NCI-H1048 (cell line): Measurements from ENCODE around the gene ZNF831.

Experiments
- DNase-seq: peaks from one replicate; lab custom pipeline; 2025; lab: John Stamatoyannopoulos, UW

The ZNF831 gene

DNA sequence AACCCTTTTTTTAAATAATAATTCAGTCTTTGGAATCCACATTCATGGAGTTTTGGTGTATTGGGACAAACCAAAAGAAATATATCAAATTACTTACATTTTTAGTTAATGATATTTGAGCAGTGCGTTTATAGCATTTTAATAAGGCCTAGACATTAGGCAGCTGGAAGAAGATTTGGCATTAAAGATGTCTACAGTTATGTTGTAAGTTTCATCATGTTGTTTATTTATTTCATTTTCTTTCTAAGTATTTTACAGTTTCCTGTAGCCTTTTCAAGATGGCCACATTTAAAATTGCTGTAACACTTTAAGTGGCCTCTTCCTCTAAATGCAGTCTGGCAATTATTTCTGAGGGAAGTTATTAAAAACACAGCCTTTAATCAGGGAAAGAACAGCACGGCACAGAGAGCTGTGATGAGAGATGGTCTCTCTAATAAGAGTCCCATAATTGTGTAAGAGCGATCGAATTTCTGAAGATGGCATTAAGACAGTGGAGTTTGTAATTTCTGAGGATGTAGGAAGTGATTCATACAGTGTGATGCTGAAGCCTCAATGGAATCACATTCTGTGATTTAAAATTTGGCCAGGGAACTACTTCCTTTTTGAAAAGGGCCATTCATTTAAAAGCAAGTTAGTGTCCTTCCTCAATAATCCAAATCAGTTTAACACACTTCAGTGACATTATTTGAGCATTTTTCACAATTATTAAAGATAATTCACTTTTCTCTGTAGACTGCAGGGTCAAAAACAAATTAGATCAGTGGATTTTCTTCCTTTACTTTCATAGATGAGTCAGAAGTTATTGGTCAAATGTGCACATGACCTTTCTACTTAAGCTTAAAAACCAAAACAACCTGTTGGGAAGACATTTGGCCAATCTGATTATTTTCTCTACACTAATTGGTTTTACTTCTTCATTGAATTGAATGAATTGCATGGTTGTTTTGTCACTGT, 84.4 kb downstream of the ZNF831 start:
- no peak for DNase-seq

GRCh38 chr20:59250293-59250692, 86.7 kb downstream of the ZNF831 start:
- DNase-seq = no peak

DNA sequence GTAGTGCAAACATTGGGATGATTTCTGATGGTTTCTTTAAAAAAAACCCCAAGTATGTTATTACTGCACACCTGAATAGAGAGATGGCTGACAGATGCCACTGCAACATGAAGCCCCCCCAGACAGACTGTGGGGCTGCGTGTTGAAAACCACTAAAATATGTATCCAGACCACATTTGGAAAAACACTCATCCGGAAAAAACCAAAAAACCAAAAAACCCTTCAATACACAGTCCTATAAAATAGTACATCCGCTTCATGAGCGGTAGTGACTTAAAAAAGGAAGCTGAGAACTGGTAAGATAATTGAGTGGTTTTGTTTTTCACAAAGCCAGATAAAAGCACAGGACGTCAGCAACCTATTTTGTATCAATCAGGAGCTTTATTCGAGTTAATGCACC, 89.7 kb downstream of the ZNF831 start:
- DNase-seq = no peak

- no peak for DNase-seq
These were observed 90.2 kb downstream of the ZNF831 start for GRCh38 chr20:59253779-59254319.

- DNase-seq = no peak
These were observed 91.6 kb downstream of the ZNF831 start for GRCh38 chr20:59255256-59255655.

DNA sequence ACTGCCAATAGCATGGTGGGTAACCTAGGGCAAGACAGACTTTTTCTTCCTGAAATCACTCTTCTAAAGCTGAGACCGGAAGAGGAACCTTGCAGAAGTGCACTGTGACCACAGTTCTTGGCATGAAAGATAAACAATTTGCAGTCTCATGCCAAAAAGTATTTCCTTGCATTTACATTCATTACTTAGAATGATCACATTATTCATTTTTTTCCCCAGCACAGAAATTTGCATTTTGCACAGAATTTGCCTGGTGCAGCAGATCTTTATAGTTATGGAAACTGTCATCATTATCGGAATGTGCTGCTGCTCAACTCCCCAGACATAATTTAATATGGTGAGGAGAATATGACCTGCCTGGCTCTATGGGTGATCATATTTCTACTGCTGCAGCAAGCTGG, 94.6 kb downstream of the ZNF831 start:
- peak; percentile 35 for DNase-seq

DNA sequence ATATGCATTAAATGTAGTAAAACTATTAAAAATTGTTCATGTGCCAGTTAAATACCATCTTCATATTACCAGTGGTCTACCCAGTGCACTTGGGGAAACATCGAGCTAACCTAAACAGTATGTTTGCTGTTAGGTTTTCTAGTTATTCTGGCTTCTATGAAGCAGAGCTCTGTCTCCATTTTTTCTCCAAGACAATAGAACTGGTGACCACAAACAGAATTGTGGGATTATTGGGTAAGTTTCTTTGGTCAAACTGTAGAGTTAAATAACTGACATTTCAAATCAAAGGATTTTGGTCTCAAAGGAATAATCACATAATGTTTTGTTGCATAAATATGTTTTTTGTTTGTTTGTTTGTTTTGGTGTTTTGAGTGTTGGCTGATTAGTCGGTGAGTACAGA, 96.3 kb downstream of the ZNF831 start:
- no peak for DNase-seq

DNA sequence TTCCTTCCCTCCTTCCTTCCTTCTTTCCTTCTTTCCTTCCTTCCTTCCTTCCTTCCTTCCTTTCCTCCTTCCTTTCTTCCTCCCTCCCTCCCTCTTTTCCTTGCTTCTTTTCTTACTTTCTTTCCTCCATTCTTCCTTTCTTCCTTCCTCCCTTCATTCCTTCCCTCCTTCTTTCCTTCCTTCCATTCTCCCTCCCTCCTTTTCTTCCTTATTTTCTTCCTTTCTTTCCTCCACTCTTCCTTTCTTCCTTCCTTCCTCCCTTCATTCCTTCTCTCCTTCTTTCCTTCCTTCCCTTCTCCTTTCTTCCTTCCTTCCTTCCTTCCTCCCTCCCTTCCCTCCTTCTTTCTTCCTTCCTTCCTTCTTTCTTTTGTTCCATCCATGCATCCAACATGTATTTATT, 101.7 kb downstream of the ZNF831 start:
- no peak for DNase-seq

- DNase-seq = no peak
These were observed 105.2 kb downstream of the ZNF831 start for GRCh38 chr20:59268870-59269269.

- no peak for DNase-seq
These were observed 105.9 kb downstream of the ZNF831 start for GRCh38 chr20:59269411-59270025.

- no peak for DNase-seq
These were observed 106.8 kb downstream of the ZNF831 start for GRCh38 chr20:59270380-59270779.

GRCh38 chr20:59273739-59274357, 110.2 kb downstream of the ZNF831 start:
- no peak for DNase-seq

DNA sequence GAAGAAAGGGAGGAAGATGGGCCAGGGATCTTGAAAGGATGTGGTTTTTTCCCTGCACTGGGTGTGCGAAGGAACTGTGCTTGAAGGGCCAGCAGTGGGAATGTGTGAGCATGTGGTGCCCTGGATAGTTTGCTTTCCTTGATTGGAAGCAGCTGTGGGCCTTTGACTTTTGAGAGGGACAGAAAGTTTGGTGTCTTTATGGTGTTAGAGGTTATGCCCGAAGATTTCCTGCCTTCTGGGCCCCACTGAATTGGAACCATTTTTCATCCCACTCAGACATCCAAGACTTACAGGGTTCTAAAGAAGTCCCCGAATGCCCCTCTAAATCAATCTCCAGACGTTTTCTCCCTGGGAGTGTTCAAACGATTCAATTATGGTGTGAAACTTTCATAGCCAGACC, 113.3 kb downstream of the ZNF831 start:
- DNase-seq = no peak

DNA sequence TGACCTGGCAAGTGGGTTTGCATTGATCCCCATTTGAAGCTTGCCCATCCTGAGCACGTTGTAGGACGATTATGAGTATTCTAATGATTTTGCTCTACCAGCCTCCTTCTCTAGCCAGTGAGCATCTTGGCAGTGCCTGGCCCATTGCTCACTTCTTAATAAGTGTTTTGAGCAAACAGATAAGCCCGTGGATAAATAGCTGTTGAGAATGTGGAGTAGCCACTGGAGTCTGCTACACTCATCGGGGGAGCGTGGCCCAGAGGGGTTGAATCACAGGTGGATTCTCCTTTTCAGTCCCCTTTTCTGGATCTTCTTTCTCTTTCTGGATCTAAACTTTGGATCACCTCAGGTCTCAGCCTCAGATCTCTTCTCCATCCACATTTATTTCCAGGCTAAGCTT, 120.8 kb downstream of the ZNF831 start:
- DNase-seq = no peak

DNA sequence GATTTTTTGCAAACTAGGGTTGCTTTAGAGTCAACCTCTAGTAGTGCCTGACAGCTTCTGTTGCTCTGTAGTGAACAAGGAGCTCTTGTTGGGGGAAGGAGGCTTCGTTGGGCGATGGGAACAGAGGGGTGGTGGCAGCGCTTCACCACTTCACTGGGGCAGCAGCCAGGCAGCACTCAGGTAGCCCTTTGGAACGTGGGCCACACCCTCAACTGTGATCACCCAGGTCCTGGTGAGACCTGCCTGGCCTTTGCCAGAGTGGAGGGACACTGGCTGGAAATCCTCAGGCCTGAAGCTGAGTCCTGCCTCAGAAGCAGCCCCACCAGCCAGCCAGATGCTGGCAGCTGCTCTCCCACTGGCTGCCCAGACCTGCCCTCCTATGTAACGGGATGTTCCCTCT, 126.4 kb downstream of the ZNF831 start:
- DNase-seq = no peak

DNA sequence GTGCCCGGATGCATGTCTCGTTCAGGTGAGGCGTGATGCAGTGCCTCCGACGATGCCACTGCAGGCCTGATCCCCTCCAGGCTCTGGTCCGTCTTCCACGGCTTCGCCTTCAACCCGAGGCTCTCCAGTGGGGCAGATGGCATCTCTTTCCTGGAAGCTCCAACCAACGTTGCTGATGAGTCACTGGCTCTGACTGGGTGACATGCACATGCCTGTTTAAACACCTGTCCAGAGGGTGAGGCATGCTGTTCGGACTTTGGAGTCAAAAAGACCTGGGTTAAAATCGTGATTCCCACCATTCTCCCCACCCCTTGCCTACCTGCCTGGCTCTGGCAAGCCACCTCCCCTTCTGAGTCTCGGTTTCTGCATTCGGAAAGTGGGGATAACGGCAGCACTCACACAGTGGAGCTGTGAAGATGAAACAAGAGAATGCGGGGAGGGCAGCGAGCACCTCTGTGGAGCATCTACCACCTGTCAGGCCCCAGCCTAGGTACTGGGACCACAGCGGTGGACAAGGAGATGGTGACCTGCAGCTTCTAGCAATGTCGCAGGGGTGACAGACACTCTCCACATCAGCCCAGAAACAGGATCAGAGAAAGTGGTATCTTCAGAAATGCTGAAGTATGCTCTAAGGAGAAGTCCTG, 128.2 kb downstream of the ZNF831 start:
- DNase-seq = no peak

DNA sequence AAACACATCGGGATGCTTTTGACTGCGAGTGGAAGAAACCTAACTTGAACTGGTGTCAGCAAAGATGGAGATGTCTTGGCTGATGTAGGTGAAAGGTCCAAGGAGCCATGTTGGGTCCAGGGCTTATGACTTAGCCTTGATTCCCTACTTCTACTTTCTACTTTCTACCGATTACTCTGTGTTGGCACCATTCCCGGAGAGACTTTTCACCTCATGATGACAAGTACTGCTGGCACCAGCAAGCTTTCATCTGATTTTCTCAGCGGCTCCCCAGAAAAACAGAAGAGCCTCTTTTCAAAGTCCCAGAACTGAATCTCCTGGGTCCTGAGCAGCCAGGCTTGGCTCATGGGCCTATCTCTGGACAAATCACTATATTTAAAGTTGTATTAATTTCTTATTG, 131.9 kb downstream of the ZNF831 start:
- DNase-seq = no peak

- no peak for DNase-seq
These were observed 134.1 kb downstream of the ZNF831 start for GRCh38 chr20:59297686-59298085.

DNA sequence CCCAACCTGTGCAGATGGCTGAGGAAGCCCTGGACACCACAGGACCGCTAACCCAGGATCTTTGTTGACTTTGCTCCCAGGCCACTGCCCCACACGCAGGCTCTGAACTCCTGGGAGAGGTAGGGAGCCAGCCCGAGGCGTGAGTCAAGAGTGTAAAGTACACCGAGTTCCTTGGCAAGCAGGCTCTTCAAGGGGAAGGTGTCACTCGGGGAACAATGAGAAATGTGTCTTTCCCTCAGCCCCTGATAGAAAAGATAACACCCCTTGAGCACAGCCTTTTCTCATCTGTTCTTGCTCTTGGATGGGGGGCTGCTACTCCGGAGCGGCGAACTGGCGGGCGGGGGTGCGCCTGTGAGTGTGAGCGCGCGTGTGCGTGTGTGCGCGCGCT, 136.3 kb downstream of the ZNF831 start:
- DNase-seq = no peak

DNA sequence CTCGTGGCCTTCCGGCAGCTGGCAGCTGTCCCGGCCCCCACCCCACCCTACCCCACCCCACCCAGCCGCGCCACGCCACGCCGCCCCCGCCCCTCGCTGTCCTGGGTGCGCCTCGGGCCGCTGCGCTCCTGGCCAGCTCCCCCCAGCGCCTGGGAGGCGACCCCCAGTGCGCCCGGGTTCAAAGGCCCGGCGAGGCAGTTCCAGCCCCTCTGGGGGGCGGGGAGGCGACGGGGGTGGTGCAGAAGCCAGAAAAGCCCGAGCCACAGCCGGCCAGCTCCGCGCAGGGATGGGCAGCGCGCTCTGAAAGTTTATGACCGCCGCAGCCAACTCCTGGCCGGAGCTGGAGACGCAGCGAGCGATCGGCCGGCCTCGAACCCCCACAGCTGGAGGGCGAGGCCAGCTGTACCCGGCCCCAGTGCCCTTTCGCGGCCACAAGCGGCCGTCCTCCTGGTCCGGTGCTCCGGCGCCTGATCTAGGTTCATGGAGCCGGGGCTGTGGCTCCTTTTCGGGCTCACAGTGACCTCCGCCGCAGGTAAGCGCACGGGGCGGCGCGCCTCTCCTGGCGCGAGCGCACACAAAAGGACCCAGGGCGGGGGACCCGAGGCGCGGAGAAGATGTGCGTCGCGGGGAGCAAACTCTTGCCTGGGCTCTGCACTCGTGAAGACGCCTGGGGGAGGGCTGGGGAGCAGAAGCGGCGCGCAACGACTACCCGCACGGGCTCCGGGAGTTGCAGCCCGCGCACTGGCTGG, 136.9 kb downstream of the ZNF831 start, which contains the start of gene EDN3:
EDN3 (plus strand) TSS at position 279 of the 749 bp plus-strand sequence; CDS start at position 481, 202 bp downstream.
- DNase-seq = no peak

DNA sequence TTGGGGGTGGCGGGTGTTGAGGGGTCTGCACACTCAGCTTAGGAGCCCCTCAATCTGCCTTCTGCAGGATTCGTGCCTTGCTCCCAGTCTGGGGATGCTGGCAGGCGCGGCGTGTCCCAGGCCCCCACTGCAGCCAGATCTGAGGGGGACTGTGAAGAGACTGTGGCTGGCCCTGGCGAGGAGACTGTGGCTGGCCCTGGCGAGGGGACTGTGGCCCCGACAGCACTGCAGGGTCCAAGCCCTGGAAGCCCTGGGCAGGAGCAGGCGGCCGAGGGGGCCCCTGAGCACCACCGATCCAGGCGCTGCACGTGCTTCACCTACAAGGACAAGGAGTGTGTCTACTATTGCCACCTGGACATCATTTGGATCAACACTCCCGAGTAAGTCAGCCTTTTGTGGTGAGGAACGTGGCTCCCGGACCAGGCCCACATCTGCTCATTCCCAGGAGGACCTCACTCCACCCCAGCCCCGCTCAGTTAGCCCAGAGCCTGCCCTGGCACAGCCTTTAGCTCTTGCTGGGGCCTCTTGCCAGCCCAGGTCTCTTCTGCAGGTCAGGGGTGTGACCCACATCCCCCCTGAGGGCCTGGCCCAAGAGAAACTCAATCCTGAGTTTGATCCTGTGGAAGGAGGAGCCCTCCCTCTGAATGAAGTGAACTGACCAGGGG, 137.9 kb downstream of the ZNF831 start:
- no peak for DNase-seq
